Measurements from ENCODE around the gene C1QC. TPM values are rescaled to one million over a fixed set of nuclear protein-coding genes. Genes with fewer than 3 reads are reported as not detected.

C1QC gene
- total RNA-seq, 1 experiment from 2014 or later, result not detected

- H3K9me3 ChIP-seq (ENCODE audit: control insufficient read depth, low read depth, low read length), result no peaks in the 10 kb centered on the region
- H4K91ac ChIP-seq (ENCODE audit: insufficient read length, low read depth, low read length), result no peak overlapping the region
- Mint-ChIP-seq H3K27me3 (ENCODE audit: low read depth) (peaks cover 15% of the 10 kb centered on the region), H3K27ac (no peak overlapping the region), H3K4me3 (no peak overlapping the region), H3K4me1 (peaks cover 2 to 4% of the 10 kb centered on the region in 2 experiments), H3K36me3 (ENCODE audit: insufficient read depth in 1 of 3, low read depth in 3 of 3) (no peaks in the 10 kb centered on the region), H3K9me3 (no peaks in the 10 kb centered on the region)
- H2AFZ ChIP-seq (ENCODE audit: low read length), result no peak overlapping the region
- H2BK12ac ChIP-seq (ENCODE audit: insufficient read length, low read depth, low read length), result no peak overlapping the region
- WGBS (ENCODE audit: extremely low coverage, insufficient read length, low lambda C conversion rate), result no CpG with 5 or more reads among the region's 19 CpGs
- H2BK20ac ChIP-seq (ENCODE audit: low read depth, low read length, poor library complexity, severe bottlenecking), result no peak overlapping the region
- H3K23ac ChIP-seq (ENCODE audit: insufficient read length, low read depth, low read length), result no peak overlapping the region
- H4K5ac ChIP-seq (ENCODE audit: insufficient read length, low read depth, low read length), result no peak overlapping the region
- H4K20me1 ChIP-seq (ENCODE audit: control insufficient read depth, insufficient read depth, insufficient read length), result no peaks in the 10 kb centered on the region
- H2BK15ac ChIP-seq (ENCODE audit: low read depth, low read length), result no peak overlapping the region
- H3K79me2 ChIP-seq (ENCODE audit: insufficient read depth, low read length), result no peaks in the 10 kb centered on the region
- H3K79me1 ChIP-seq (ENCODE audit: insufficient read depth, low read depth, low read length, poor library complexity, severe bottlenecking), result no peaks in the 10 kb centered on the region
- H4K8ac ChIP-seq (replicated peaks; ENCODE audit: insufficient read length, low read depth, low read length), result no peak overlapping the region
- H2BK120ac ChIP-seq (ENCODE audit: low read depth, low read length, poor library complexity, severe bottlenecking), result no peak overlapping the region
- no peaks in the 10 kb centered on the region; the same call in 1 of the 2 replicates for H3K27me3 ChIP-seq (ENCODE audit: insufficient read depth, low read length)
- H3K14ac ChIP-seq (ENCODE audit: insufficient read depth, low read length), result no peak overlapping the region; the same call in 1 of the 2 replicates
- no peaks in the 10 kb centered on the region for H3K23me2 ChIP-seq (ENCODE audit: insufficient read length, low read depth, low read length, poor library complexity, severe bottlenecking)
- H2BK5ac ChIP-seq (ENCODE audit: insufficient read length, low read length), result no peak overlapping the region
- no peak overlapping the region for H3K4ac ChIP-seq (ENCODE audit: low read depth, low read length)
- no peak for DNase-seq
- no peak overlapping the region for H3K4me2 ChIP-seq (ENCODE audit: insufficient read depth, insufficient read length, low read length)
- H3K9ac ChIP-seq (ENCODE audit: extremely low read depth, insufficient read length, low read length), result no peak overlapping the region
- TF ChIP-seq CTCF (conservative IDR thresholded peaks at IDR 0.05), result no peak
- no peak overlapping the region for H3T11ph ChIP-seq (ENCODE audit: low read length)
- H3K18ac ChIP-seq (ENCODE audit: insufficient read length, low read depth, low read length), result no peak overlapping the region
- H3K56ac ChIP-seq (ENCODE audit: insufficient read length, low read depth, low read length), result no peak overlapping the region
- no peak overlapping the region for H2AK5ac ChIP-seq (ENCODE audit: insufficient read length, low read length)
- no peak overlapping the region for H3K27ac ChIP-seq (ENCODE audit: insufficient read length, low read depth, low read length)
- H3K4me1 ChIP-seq (ENCODE audit: insufficient read depth, low read length), result no peaks in the 10 kb centered on the region
Observed at GRCh38 chr1:22660716-22661241, 17.3 kb downstream of the C1QC start.

Measured in H9 (cell line).